Fibroblast of skin of right biceps (primary cell): ENCODE results near the gene ITIH2.
"Not testable (repeated sequence)": the region's sequence is repeated elsewhere in the genome, so short reads cannot be mapped to it uniquely, and the experiment has no call there.

Experiments
- DNase-seq: peaks from one replicate; pipeline ENCODE4 v3.0.0-alpha.2; 2013

ITIH2 gene

DNA sequence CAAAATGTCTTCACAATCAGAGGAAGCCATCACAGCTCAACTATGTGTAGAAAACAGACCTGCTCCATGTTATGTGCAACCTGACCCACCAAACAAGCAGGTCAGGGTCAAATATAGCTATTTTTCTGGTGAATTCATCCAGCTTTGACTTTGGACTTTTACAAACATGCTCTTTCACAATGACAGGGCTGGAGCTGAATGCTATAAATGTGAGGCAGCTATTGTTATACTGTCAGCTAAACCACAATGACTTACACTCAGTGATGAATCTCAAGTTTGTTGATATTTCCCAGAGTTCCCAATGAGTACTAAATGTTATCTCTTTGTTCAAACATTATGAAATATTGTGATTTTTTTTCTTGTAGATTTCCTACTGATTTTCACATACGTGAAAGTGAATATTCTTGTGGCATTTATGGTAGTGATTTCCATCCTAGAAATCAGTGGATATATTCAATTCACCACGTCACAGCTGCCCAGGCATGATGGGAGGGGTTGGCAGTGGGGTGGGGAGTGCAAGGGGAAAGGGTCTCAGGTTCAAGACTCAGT lies 2.5 kb upstream of the ITIH2 start:
- no peak for DNase-seq

DNA sequence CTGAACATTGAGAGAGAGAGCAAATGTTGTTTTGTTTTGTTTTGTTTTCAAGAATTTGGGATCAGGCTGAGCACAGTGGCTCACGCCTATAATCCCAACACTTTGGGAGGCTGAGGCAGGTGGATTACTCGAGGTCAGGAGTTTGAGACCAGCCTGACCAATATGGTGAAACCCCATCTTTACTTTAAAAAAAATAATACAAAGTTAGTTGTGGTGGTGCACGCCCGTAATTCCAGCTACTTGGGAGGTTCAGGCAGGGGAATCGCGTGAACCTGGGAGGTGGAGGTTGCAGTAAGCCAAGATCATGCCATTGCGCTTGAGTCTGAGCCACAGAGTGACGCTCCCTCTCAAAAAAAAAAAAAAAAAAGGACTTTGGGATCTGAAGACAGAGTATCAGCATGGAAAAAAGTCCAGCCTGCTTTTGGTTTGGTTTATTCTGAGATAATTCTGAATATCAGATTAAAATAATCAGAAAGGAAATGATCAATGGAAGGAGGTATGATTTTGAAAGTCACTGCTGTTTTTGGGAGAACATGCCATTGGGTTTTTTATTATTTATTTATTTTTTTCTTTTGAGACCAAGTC lies 1.9 kb upstream of the ITIH2 start:
- DNase-seq, result no peak

GRCh38 chr10:7702288-7702812 lies 766 bp upstream of the ITIH2 start:
- DNase-seq, result no peak

DNA sequence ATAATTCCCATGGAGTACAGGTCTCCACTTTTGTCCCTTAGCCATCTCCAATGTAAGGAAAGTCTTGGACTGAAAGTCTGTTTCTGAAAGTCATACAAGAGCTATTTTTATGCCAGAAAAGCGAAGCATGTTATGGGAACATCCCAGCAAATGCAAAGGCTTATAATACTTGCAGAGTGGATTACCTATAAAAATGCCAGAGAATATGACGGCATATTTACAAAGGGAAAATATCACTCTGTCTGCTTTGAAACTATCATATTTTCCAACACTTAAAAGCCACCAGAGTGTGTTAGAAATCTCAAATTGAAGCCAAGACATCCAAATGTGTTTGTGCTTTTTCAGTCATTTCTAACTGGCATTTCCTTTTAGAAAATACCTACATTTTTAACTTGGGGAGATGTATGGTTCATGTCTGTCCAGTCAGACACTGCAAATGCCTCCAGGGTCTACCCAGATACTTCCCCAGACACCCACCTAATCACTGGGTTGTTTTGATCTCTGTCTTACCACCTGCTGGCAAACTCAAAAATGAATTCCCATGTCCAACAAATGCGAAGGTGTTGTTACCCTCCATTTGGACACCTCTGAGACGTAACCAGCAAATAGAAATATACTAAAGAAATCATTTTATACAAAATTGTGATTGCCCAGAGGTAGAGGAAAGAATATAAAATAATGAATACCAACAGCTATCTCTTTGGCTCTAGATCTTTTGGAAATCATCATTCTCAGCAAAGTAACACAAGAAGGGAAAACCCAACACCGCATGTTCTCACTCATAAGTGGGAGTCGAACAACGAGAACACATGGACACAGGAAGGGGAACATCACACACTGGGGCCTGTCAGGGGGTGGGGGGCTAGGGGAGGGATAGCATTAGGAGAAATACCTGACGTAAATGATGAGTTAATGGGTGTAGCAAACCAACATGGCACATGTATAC lies 1.2 kb downstream of the ITIH2 start:
- no peak for DNase-seq

DNA sequence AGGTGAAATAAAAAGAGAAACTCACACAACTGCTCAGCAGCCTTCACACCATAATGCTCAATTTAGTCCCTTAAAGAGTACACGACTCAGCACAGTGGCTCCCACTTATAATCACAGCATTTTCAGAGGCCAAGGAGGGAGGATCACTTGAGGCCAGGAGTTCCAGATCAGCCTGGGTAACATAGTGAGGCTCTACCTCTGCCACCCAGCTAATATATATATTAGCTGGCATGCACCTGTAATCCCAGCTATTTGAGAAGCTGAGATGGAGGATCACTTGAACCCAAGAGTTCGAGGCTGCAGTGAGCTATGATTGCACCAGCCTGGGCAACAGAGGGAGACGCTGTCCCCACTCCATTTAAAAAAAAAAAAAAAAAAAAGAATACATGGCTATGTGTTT lies 2.2 kb downstream of the ITIH2 start:
- no peak for DNase-seq

DNA sequence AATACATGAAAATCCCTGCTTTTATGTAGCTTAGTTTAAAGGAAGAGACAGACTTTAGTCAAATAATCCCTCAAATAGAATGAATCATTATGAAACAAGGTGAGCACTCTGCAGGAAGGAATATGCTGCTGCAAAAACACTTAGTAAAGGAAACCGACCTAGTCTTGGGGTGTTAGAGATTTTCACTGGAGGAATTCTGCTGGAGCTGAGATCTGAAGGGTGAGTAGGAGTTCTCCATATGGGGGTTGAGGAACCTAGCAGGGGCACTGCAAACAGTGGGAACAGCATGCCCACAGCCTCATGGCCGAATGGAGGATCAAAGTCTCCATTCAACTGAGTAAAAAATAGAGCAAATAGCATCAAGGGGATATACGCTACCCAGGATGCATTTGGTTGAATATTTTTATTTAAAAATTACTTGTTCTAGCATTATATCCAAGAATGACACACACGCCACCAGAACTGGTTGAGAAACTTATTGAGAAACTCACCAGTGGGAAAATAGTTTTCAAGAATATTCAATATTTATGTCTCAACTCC lies 3.5 kb downstream of the ITIH2 start:
- DNase-seq, result no peak

DNA sequence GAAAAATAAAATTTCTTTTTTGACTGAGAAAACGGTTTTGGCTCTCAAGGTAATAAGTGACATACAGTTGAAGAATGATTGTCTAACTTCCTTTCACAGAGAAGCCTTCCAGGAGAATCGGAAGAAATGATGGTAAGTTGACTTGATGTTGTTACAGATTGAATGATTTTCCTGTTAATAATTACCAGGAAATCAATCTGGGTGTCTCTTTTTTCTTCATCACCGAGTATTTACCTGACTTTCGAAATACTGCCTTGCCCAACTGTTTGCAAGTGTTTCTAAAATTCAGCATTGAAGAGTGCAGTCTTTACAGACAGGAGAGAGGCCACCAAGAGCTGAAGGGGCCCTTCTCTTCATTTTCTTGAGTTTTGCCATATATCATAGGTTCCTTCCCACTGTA lies 4.0 kb downstream of the ITIH2 start:
- DNase-seq, result no peak

GRCh38 chr10:7707858-7708622 lies 4.9 kb downstream of the ITIH2 start:
- DNase-seq, result no peak

GRCh38 chr10:7708832-7709231 lies 5.7 kb downstream of the ITIH2 start:
- no peak for DNase-seq

- no peak for DNase-seq
Measured at GRCh38 chr10:7710446-7710845, 7.3 kb downstream of the ITIH2 start.

- not testable (repeated sequence) for DNase-seq
Measured at GRCh38 chr10:7711075-7711474, 8.0 kb downstream of the ITIH2 start.

DNA sequence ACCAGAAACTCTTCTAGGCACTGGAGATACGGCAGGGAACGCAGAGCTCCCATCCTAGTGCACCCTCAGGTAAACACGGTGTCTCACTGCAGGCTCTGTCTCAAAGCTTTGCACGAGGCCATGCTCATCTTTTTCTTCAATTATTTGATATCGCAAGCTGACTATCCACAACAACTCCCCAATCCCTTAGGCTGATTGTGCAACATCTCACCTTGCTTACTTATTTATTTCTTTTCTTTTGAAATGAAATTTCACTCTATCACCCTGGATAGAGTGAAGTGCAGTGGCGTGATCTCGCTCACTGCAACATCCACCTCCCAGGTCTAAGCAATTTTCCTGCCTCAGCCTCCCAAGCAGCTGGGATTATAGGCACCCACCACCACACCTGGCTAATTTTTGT lies 12.4 kb downstream of the ITIH2 start:
- DNase-seq, result no peak

DNA sequence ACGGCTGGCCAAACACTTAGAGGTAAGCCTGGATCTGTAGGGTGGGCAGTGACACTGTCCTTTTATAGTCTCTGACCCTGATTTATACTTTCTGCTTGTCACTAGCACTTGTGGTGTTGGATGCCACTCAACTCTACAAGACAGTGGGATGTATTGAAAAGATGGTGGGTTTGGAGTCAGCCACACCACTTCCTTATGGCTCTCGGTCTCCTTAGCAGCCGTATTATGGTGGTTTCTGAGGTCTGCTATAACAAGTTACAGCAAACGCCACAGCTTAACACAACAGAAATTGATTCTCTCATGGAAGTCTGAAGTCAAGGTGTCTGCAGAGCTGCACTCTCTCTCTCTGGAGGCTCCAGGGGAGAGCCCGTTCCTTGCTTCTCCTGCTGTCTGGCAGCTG lies 14.7 kb downstream of the ITIH2 start:
- DNase-seq, result no peak

DNA sequence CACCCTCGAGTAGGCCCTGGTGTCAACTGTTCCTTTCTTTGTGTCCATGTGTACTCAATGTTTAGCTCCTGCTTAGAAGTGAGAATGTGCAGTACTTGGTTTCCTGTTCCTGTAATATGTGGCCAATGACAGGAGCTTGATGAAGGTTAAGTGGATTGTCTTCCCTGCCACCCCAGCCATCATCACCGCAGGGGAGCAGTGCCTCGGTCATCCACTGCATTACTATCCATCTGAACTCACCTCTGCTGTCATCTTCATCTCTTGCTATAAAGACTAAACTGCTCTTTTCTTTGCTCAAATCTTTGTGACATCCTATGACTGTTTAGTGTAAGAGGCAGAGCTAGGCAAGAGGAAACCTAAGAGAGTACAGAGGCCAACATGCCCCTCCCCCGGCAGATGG lies 15.6 kb downstream of the ITIH2 start:
- DNase-seq, result no peak

DNA sequence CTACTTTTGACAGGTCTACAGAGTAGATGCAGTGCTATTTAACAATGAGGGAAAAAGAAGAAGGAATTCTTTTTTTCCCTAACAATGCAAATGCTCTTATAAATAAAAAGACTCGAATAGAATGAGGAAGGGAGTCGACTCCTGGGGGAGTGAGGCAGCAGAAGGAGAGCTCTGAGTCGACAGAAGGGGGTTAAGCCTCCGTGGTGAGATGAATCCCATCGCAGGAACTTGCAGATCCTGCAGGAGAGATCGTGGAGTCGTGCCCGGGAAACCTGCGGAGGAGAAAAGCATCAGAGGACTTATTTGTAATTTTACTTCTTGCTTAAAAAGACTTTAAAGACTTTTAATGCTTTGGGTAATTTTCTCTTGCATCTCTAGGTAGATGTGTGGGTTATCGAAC lies 17.4 kb downstream of the ITIH2 start:
- no peak for DNase-seq

GRCh38 chr10:7722927-7723529 lies 19.9 kb downstream of the ITIH2 start:
- no peak for DNase-seq

- DNase-seq, result no peak
Measured at GRCh38 chr10:7734821-7735220, 31.7 kb downstream of the ITIH2 start.

DNA sequence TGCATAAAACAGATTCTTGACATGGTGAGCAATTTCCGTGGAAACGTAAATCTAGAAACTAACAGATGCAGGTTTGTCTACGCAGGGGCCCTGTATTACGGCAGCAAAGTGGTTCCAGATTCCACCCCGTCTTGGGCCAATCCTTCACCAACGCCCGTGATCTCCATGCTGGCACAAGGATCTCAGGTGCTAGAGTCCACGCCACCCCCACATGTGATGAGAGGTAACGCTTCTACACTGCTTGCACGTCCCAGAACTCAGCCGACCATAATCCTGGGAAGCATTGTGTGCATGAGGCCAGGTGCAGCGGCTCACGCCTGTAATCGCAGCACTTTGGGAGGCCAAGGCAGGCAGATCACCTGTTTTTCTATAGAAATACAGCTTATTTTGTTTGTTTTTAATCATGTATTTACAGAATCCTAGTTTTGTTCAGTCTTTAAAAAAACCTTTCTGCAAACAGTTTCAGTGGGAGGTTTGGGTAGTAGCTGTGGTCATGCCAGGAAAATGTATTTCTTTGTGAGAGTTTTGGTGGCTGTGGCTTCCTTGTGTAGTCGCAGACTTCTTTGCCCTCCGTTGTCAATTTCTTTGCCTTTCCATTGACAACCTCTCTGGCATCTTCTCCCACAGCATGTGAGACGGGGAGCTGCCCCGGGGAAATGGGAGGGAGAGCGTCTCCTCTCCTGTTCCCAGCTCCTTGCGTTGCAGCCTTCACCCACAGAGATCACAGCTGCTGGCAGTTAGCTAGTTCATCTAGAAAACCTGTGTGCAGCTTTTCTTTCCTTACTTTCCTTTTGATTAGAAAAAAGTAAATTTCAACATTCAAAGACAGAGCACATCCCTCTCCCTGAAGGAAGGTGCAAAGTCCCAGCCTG lies 35.7 kb downstream of the ITIH2 start:
- DNase-seq, result no peak

- no peak for DNase-seq
Measured at GRCh38 chr10:7744307-7744706, 41.2 kb downstream of the ITIH2 start.

- not testable (repeated sequence) for DNase-seq
Measured at GRCh38 chr10:7748637-7749036, 45.5 kb downstream of the ITIH2 start.

DNA sequence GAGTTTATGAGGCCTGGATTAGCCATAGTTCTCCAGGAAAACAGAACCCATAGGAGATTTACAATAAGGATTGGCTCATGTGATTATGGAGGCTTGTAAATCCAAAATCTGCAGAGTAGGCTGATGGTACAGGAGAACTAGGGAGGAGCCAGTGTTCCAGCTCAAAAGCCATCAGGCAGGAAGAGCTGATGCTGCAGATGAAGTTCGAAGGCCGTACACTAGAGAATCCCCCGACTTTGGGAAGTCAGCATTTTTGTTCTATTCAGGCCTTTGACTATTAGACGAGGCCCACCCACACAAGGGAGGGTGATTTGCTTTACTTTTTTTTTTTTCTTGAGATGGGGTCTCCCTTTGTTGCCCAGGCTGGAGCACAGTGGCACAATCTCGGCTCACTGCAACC lies 47.1 kb downstream of the ITIH2 start:
- no peak for DNase-seq
